HG03159 (cell line): Measurements from ENCODE around the gene BMAL2.
A peak's percentile ranks its signal among the peaks of the same experiment; 100 is the strongest.

ENCODE experiments used
- ATAC-seq: cut with Tn5 transposase; IDR thresholded peaks from one replicate; pipeline ENCODE4 v1.9.1; 2021; ENCODE audit warnings: mild to moderate bottlenecking, moderate library complexity; ENCODE audit not compliant: unreplicated experiment

Gene BMAL2

GRCh38 chr12:27319409-27319808, 13.2 kb upstream of the BMAL2 start:
- ATAC-seq, result no peak

- no peak for ATAC-seq
Observed at GRCh38 chr12:27319848-27320247, 12.8 kb upstream of the BMAL2 start.

- no peak for ATAC-seq
Observed at GRCh38 chr12:27324530-27324929, 8.1 kb upstream of the BMAL2 start.

- no peak for ATAC-seq
Observed at GRCh38 chr12:27330846-27331245, 1.8 kb upstream of the BMAL2 start.

GRCh38 chr12:27331291-27331926, 1.2 kb upstream of the BMAL2 start:
- ATAC-seq, result peak; percentile 33

GRCh38 chr12:27331927-27332324, 710 bp upstream of the BMAL2 start:
- ATAC-seq, result no peak

GRCh38 chr12:27332407-27332713, 276 bp upstream of the BMAL2 start:
- no peak for ATAC-seq

GRCh38 chr12:27333403-27334009, 870 bp downstream of the BMAL2 start:
- ATAC-seq, result peak; percentile 26

GRCh38 chr12:27334042-27334720, 1.5 kb downstream of the BMAL2 start:
- ATAC-seq, result peak; percentile 29

- ATAC-seq, result no peak
Observed at GRCh38 chr12:27334721-27335082, 2.1 kb downstream of the BMAL2 start.

- no peak for ATAC-seq
Observed at GRCh38 chr12:27335364-27336281, 3.0 kb downstream of the BMAL2 start.

- ATAC-seq, result no peak
Observed at GRCh38 chr12:27336282-27336653, 3.6 kb downstream of the BMAL2 start.

- ATAC-seq, result no peak
Observed at GRCh38 chr12:27337376-27337775, 4.7 kb downstream of the BMAL2 start.

GRCh38 chr12:27338473-27338872, 5.8 kb downstream of the BMAL2 start:
- ATAC-seq, result no peak

- no peak for ATAC-seq
Observed at GRCh38 chr12:27340971-27341370, 8.3 kb downstream of the BMAL2 start.

GRCh38 chr12:27342536-27342935, 9.9 kb downstream of the BMAL2 start:
- no peak for ATAC-seq

GRCh38 chr12:27343255-27344000, 10.8 kb downstream of the BMAL2 start:
- ATAC-seq, result no peak

GRCh38 chr12:27344246-27344645, 11.6 kb downstream of the BMAL2 start:
- no peak for ATAC-seq

- ATAC-seq, result no peak
Observed at GRCh38 chr12:27344760-27345159, 12.1 kb downstream of the BMAL2 start.

GRCh38 chr12:27345376-27345775, 12.7 kb downstream of the BMAL2 start:
- no peak for ATAC-seq

GRCh38 chr12:27347779-27348178, 15.1 kb downstream of the BMAL2 start:
- ATAC-seq, result no peak
